GM18520 (cell line): ENCODE data around the gene MAML2.
"Not testable (repeated sequence)": the region's sequence is repeated elsewhere in the genome, so short reads cannot be mapped to it uniquely, and the experiment has no call there.

Experiments
- ATAC-seq: cut with Tn5 transposase; IDR thresholded peaks from one replicate; pipeline ENCODE4 v1.9.1; 2021; ENCODE audit not compliant: unreplicated experiment

MAML2 gene

GRCh38 chr11:96272529-96273222, 70.3 kb downstream of the MAML2 start:
- peak; percentile 42 for ATAC-seq

DNA sequence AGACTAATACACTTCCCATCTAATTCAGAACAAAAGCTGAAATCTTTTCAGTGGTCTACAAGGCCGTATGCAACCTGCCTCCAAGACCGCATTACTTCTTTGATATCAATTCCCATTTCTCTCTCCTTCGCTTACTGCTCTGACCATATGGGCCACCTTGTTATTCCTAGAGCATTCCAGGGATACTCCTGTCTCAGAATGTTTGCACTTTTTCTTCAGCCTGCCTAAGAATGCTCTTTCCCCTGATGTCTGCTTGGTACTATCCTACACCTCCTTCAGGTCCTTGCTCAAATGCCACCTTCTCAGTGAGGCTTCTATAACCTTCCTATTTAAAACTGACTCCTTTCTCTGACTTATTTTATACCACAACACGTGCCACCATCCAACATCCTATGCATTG, 71.2 kb downstream of the MAML2 start:
- no peak for ATAC-seq

- ATAC-seq: not testable (repeated sequence)
Measured at GRCh38 chr11:96271352-96271751, 71.6 kb downstream of the MAML2 start.

DNA sequence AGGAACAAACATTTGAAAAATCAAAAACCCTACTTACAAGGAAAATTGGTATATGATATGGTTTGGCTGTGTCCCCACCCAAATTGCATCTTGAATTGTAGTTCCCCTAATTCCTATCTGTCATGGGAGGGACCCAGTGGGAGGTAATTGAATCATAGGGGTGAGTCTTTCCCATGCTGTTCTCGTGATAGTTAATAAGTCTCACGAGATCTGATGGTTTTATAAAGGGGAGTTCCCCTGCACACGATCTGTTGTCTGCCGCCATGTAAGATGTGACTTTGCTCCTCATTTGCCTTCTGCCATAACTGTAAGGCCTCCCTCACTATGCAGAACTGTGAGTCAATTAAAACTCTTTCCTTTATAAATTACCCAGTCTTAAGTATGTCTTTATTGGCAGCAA, 74.5 kb downstream of the MAML2 start:
- not testable (repeated sequence) for ATAC-seq

DNA sequence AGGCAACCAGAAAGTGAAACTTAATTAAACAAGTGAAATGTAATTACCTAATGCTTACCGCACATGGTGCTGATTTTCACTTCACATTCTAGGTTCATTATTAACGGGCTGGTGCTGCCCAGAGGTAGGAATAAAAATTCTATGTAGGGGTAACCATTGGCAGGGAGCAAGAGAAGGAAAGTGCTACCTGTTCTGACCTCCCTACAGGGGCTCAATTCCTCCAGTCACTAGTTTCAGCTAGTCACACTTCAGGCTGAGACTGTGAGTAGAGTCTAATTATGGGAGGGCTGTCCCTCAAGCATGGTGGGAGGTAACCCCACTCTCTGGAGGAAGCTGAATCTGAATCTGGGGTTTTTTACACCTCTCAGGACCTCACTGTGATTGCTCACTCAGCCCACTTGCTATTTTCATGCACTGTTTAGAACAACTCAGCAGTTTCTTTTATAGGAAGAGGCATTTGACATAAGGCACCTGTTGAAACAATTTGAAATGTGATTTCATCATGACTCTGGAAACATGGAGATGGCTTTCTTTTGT, 75.4 kb downstream of the MAML2 start:
- peak; percentile 96 for ATAC-seq

GRCh38 chr11:96267001-96267495, 75.9 kb downstream of the MAML2 start:
- ATAC-seq: no peak

DNA sequence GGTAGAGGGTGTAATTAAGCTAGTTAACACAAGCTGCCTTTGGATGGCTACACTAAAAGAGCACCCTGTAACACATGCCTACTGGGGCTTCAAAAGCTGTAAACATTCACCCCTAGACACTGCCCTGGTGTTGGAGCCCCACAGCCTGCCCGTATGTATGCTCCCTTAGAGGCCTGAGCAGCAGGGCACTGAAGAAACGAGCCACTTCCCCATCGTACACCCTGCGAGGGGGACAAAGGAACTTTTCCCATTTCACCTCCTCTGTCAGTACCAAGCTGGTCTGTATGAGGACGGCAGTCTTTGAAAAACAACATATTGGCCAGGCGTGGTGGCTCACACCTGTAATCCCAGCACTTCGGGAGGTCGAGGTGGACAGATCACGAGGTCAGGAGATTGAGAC, 77.0 kb downstream of the MAML2 start:
- no peak for ATAC-seq

DNA sequence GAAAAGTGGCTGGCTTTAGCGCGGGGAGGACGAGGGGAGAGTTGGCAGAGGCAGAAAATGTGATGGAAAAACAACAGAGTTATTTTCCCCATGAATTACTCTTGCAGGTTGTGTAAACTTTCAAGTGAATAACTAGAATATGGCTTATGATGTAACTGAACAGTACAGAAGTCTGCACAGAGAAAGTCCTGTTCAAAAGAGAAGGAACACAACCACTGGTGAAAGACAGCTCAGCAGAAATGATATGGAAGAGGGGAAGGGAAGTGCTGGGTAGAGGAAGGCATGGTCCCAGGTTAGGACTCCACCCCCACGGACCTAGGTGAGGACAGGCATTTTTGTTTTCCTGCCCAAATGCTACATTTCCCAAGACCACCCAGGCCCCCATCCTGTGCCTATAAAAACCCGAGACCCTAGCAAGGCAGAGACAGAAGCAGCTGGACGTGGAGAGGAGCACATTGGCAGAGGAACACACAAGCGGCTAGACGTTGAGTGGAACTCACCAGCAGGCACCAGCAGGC, 77.7 kb downstream of the MAML2 start:
- no peak for ATAC-seq

DNA sequence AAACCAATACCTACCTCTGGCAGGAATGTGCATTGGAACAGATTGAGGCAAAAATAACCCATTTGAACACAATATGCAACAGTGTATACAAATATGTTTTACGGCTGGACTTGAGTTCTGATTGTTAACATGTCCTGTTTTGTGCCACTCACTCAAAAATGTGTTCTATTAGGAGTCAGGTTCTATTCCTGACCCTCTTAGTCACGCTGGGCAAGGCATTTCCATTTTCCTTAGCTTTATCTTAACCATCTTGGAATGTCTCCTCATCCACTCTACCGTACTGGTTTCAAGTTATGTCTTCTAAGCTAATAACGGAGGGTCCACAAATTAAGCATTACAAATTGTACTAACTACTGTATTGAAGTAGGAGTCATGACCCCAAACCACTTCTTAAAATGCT, 78.6 kb downstream of the MAML2 start:
- ATAC-seq: no peak

- no peak for ATAC-seq
Measured at GRCh38 chr11:96263238-96263763, 79.7 kb downstream of the MAML2 start.

DNA sequence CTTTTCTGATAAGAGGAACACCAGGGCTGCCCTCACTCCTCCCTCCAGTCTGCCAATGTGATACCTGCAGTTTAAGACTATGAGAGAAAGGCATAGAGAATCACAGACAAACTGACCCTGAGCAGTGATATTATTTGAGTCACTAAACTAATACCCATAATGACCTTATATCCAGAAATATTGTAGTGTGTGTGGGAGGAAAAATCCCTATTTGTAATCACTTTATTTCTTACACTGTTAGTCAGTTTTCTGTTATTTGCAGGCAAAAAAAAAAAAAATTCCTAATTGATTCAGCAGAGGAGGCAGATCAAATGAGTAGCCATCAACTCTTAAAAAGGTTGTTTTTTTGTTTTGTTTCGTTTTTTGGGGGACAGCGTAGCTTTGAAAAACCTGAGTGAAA, 82.5 kb downstream of the MAML2 start:
- no peak for ATAC-seq

- ATAC-seq: no peak
Measured at GRCh38 chr11:96260067-96260511, 82.9 kb downstream of the MAML2 start.

GRCh38 chr11:96259134-96259830, 83.7 kb downstream of the MAML2 start:
- no peak for ATAC-seq

DNA sequence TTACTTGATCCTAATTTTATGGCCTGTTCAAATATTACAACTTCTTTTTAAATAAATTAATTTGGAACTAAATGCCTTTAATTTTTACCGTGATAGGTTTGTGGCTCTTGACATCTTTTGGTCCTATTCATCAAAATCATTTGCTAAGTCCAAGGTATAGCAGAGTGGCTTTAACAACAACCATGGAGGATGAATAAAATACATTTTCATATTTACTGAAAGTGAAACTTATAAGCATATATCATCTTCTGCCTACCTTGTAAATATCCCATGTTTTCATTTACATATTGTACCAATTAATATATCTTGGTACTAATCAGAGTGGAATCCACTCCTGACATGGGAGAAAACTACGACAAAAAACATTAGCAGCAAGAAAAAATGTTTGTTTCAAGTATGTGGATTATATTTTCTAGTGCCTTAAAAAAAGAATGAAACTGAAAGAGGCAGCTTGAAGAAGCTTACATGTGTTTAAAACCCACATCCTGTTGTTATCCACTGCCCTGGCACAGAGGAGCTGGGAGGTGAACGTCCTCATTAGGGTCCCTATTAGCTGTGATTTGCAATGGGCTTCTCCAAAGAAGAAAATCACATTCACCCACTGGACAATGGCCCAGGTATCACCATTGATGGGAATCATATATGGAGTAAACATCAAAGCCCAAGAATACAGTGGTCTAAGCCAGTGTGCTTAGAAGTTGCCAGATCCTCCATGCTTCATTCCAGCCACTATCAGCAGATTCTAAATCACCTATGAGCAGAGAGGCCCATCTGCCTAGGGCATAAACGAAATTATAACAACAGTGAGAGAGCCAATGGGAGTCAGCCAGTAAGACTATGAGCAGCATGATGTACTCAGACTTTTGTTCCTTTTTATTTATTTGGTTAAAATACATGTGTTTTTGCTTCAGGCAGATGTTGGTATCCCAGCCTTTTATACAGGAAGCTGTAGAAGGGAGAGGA, 84.7 kb downstream of the MAML2 start:
- peak; percentile 73 for ATAC-seq

GRCh38 chr11:96257036-96257435, 86.0 kb downstream of the MAML2 start:
- ATAC-seq: no peak

DNA sequence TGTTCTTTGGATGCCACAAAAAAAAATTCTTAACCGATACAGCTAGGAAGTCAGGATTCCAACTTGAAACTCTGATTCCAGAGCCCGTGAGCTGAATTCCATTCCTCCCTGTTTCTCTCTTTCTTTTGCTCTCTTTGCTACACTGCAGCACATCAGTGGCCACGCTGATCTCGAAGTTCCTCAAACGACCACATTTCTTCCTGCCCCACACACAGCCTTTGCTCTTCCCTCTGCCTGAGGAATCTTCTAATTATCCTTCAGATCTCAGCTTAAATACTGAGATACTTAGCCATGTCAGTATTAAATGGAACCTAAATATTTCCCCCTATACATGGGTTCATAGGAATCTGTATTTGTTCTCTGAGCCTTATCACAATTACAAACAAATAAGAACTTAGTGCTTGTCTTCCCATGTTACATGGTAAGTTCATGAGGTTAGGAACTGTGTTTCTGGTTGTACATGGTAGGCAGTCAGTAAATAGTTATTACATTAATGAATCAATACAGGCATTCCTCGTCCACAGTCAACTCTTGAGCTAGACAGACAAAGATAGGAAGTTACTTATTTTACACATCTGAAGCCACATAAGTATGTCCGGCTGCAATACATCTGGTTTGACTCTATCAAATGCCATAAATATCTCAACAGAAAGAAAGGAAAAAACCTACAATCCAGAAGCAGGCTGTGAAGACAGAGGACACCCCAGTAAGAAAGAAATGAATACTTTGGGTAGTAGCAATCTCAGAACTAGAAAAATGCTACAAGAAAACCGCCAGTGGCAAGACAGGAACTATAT, 86.6 kb downstream of the MAML2 start:
- no peak for ATAC-seq

DNA sequence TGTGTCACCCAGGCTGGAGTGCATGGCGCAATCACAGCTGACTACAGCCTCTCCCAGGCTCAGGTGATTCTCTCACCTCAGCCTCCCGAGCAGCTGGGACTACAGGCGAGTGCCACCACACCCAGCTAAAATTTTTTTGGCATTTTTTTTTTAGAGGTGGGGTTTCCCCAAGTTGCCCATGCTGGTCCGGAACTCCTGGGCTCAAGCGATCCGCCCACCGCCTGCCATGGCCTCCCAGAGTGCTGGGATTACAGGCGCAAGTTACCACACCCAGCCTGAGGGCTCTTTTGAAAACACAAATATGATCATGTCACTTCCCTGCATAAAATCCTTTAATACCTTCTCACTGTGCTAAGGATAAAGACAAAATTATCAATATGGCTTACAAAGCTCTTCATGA, 88.1 kb downstream of the MAML2 start:
- no peak for ATAC-seq

DNA sequence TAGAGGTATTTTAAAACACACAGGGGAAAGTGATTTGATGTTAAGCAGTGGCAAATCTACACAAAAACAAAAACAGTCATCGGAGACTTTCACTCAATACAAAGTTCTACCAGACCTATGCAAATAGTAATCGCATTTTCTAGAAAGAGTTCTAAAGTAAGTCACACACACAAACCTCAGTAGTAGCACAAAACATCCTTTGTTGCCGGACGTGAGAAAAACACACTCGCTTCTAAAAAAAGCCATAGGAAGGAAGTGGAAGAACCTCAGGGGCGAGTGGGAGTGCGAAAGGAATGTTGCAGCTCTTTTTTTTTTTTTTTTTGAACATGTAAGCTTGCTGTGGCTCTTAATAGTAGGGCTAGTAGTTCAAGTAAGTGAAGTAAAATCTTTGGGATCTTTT, 88.9 kb downstream of the MAML2 start:
- ATAC-seq: peak; percentile 65

GRCh38 chr11:96246718-96247552, 96.1 kb downstream of the MAML2 start:
- no peak for ATAC-seq
